ENCODE data around the gene GARRE1. TPM values are rescaled to one million over a fixed set of nuclear protein-coding genes. Genes with fewer than 3 reads are reported as not detected.

The GARRE1 gene
- total and polyA plus RNA-seq, 2 experiments from 2014 or later: 9.0 to 16.3 TPM

GRCh38 chr19:34269081-34269480 lies 14.7 kb downstream of the GARRE1 start:
- 84% methylated on average over 8 of the region's 8 CpGs for WGBS (ENCODE audit: low lambda C conversion rate, missing lambda C conversion rate)
- H3K36me3 ChIP-seq (replicated peaks; ENCODE audit: insufficient read depth, low read depth): peaks cover 3% of the 10 kb centered on the region
- H3K27ac ChIP-seq: no peak overlapping the region
- TF ChIP-seq EZH2phosphoT487 (IDR thresholded peaks at IDR 0.05; ENCODE audit: low read depth, severe bottlenecking, unreplicated experiment) (no peak), CTCF (IDR thresholded peaks at IDR 0.05; ENCODE audit: poor library complexity) (no peak), EZH2 (IDR thresholded peaks at IDR 0.05; ENCODE audit: borderline replicate concordance) (no peak)
- H3K9me3 ChIP-seq (ENCODE audit: low read depth): no peaks in the 10 kb centered on the region
- no peak overlapping the region for H2AFZ ChIP-seq
- H4K20me1 ChIP-seq (ENCODE audit: insufficient read depth, poor library complexity, severe bottlenecking): peaks cover 9% of the 10 kb centered on the region
- no peak overlapping the region for H3K4me2 ChIP-seq
- no peaks in the 10 kb centered on the region for H3K4me1 ChIP-seq (ENCODE audit: insufficient read depth)
- no peaks in the 10 kb centered on the region for H3K27me3 ChIP-seq
- no peak overlapping the region for H3K4me3 ChIP-seq
- no peaks in the 10 kb centered on the region for H3K9me2 ChIP-seq (replicated peaks; ENCODE audit: insufficient read depth)
- no peak for DNase-seq (ENCODE audit: low spot score)
- H3K79me2 ChIP-seq: peaks cover 92% of the 10 kb centered on the region

GRCh38 chr19:34269489-34269888 lies 15.1 kb downstream of the GARRE1 start:
- DNase-seq (ENCODE audit: low spot score): no peak
- Histone ChIP-seq H3K9me3 (ENCODE audit: low read depth) (no peaks in the 10 kb centered on the region), H3K4me3 (no peak overlapping the region), H3K79me2 (peaks cover 93% of the 10 kb centered on the region), H4K20me1 (ENCODE audit: insufficient read depth, poor library complexity, severe bottlenecking) (peaks cover 9% of the 10 kb centered on the region), H3K4me1 (ENCODE audit: insufficient read depth) (no peaks in the 10 kb centered on the region), H3K27ac (peak overlapping the region; percentile 58), H3K36me3 (replicated peaks; ENCODE audit: insufficient read depth, low read depth) (peaks cover 3% of the 10 kb centered on the region), H2AFZ (no peak overlapping the region), H3K9me2 (replicated peaks; ENCODE audit: insufficient read depth) (no peaks in the 10 kb centered on the region), H3K27me3 (no peaks in the 10 kb centered on the region), H3K4me2 (no peak overlapping the region)
- TF ChIP-seq EZH2 (IDR thresholded peaks at IDR 0.05; ENCODE audit: borderline replicate concordance): no peak
- TF ChIP-seq EZH2phosphoT487 (IDR thresholded peaks at IDR 0.05; ENCODE audit: low read depth, severe bottlenecking, unreplicated experiment): no peak
- TF ChIP-seq CTCF (IDR thresholded peaks at IDR 0.05; ENCODE audit: poor library complexity): no peak
- WGBS (ENCODE audit: low lambda C conversion rate, missing lambda C conversion rate): 74% methylated on average over 2 of the region's 2 CpGs

- Histone ChIP-seq H3K36me3 (replicated peaks; ENCODE audit: insufficient read depth, low read depth) (peaks cover 3% of the 10 kb centered on the region), H4K20me1 (ENCODE audit: insufficient read depth, poor library complexity, severe bottlenecking) (peaks cover 9% of the 10 kb centered on the region), H3K4me3 (no peak overlapping the region), H3K9me2 (replicated peaks; ENCODE audit: insufficient read depth) (no peaks in the 10 kb centered on the region), H3K27ac (peak overlapping the region; percentile 58), H3K27me3 (no peaks in the 10 kb centered on the region), H3K9me3 (ENCODE audit: low read depth) (no peaks in the 10 kb centered on the region), H3K79me2 (peaks cover 87% of the 10 kb centered on the region), H3K4me1 (ENCODE audit: insufficient read depth) (no peaks in the 10 kb centered on the region), H3K4me2 (no peak overlapping the region), H2AFZ (no peak overlapping the region)
- peak; percentile 12 for DNase-seq (ENCODE audit: low spot score)
- no peak for TF ChIP-seq CTCF (IDR thresholded peaks at IDR 0.05; ENCODE audit: poor library complexity)
- no peak for TF ChIP-seq EZH2 (IDR thresholded peaks at IDR 0.05; ENCODE audit: borderline replicate concordance)
- TF ChIP-seq EZH2phosphoT487 (IDR thresholded peaks at IDR 0.05; ENCODE audit: low read depth, severe bottlenecking, unreplicated experiment): no peak
- WGBS (ENCODE audit: low lambda C conversion rate, missing lambda C conversion rate): 59% methylated on average over 5 of the region's 5 CpGs
Observed at GRCh38 chr19:34269968-34270621, 15.7 kb downstream of the GARRE1 start.
